Inflammatory macrophage (primary cell): ENCODE measurements around the gene CROCC2.

Experiments used
- DNase-seq, 2 donors: peaks; one replicate each; pipeline ENCODE4 v3.0.0-alpha.2; 2020 to 2022

Gene CROCC2

GRCh38 chr2:240891492-240892340 is 14.4 kb upstream of the CROCC2 start:
- no peak for DNase-seq

- no peak for DNase-seq
These were observed 13.8 kb upstream of the CROCC2 start for GRCh38 chr2:240892356-240892755.

GRCh38 chr2:240892925-240893324 is 13.2 kb upstream of the CROCC2 start:
- no peak for DNase-seq

- no peak for DNase-seq
These were observed 12.7 kb upstream of the CROCC2 start for GRCh38 chr2:240893363-240893844.

GRCh38 chr2:240894006-240894405 is 12.1 kb upstream of the CROCC2 start:
- DNase-seq, result no peak

GRCh38 chr2:240894836-240895558 is 11.1 kb upstream of the CROCC2 start:
- DNase-seq, result no peak

- no peak for DNase-seq
These were observed 10.3 kb upstream of the CROCC2 start, which contains the start of gene MAB21L4 for GRCh38 chr2:240895656-240896388. Gene MAB21L4, minus strand, starts transcription at chr2:240896156. Its CDS starts 159 bp downstream, at chr2:240895997.

- no peak for DNase-seq
These were observed 9.7 kb upstream of the CROCC2 start for GRCh38 chr2:240896394-240896793.

GRCh38 chr2:240896871-240897692 is 9.1 kb upstream of the CROCC2 start:
- DNase-seq, result no peak

GRCh38 chr2:240898108-240898730 is 7.9 kb upstream of the CROCC2 start:
- DNase-seq, result no peak

GRCh38 chr2:240898731-240899467 is 7.2 kb upstream of the CROCC2 start:
- no peak for DNase-seq

- no peak for DNase-seq
These were observed 6.7 kb upstream of the CROCC2 start for GRCh38 chr2:240899468-240899865.

- no peak for DNase-seq
These were observed 5.8 kb upstream of the CROCC2 start for GRCh38 chr2:240900141-240900860.

GRCh38 chr2:240901986-240902614 is 4.0 kb upstream of the CROCC2 start:
- no peak for DNase-seq

GRCh38 chr2:240902615-240903041 is 3.5 kb upstream of the CROCC2 start:
- DNase-seq, result no peak

GRCh38 chr2:240903191-240904060 is 2.7 kb upstream of the CROCC2 start:
- no peak for DNase-seq

GRCh38 chr2:240904216-240905175 is 1.6 kb upstream of the CROCC2 start:
- no peak for DNase-seq
